HL-60 (cell line): ENCODE results near the gene SPAG17.

Experiments used
- CTCF ChIP-seq: IDR thresholded peaks from one replicate; pipeline ENCODE4 v1.5.1; 2011; ENCODE audit warnings: low read length, control low read depth, inconsistent platforms; ENCODE audit not compliant: insufficient read depth
- GABPA ChIP-seq: IDR thresholded peaks from 2 replicates; pipeline ENCODE4 v1.6.1; 2012; ENCODE audit warnings: low read depth
- POLR2AphosphoS5 ChIP-seq: IDR thresholded peaks from 2 replicates; pipeline ENCODE4 v1.6.1; 2012; ENCODE audit warnings: low read depth
- SPI1 ChIP-seq: IDR thresholded peaks from 2 replicates; pipeline ENCODE4 v1.6.1; 2012; ENCODE audit warnings: low read depth, mild to moderate bottlenecking, borderline replicate concordance

GRCh38 chr1:118225471-118225870, 40.4 kb upstream of the SPAG17 start:
- TF ChIP-seq CTCF (no peak), POLR2AphosphoS5 (no peak), SPI1 (no peak), GABPA (no peak)
